D721Med (cell line): ENCODE measurements around the gene ELN.

ENCODE experiments used
- DNase-seq: peaks from one replicate; pipeline ENCODE4 v3.0.0; 2011; ENCODE audit warnings: low spot score; ENCODE audit not compliant: insufficient read length
- FAIRE-seq: peaks from 2 replicates; lab custom pipeline; 2011; peaks lifted over from hg19 to GRCh38; lab: Jason Lieb, UNC
- TF ChIP-seq, protein P1 (sequence below): IDR thresholded peaks from 2 replicates; pipeline ENCODE4 v1.5.1; 2012; ENCODE audit warnings: mild to moderate bottlenecking, control low read depth; ENCODE audit not compliant: insufficient read depth; ENCODE audit errors: missing control alignments

Gene ELN

GRCh38 chr7:74097937-74098614 is 70.1 kb downstream of the ELN start:
- TF ChIP-seq, protein P1, sequence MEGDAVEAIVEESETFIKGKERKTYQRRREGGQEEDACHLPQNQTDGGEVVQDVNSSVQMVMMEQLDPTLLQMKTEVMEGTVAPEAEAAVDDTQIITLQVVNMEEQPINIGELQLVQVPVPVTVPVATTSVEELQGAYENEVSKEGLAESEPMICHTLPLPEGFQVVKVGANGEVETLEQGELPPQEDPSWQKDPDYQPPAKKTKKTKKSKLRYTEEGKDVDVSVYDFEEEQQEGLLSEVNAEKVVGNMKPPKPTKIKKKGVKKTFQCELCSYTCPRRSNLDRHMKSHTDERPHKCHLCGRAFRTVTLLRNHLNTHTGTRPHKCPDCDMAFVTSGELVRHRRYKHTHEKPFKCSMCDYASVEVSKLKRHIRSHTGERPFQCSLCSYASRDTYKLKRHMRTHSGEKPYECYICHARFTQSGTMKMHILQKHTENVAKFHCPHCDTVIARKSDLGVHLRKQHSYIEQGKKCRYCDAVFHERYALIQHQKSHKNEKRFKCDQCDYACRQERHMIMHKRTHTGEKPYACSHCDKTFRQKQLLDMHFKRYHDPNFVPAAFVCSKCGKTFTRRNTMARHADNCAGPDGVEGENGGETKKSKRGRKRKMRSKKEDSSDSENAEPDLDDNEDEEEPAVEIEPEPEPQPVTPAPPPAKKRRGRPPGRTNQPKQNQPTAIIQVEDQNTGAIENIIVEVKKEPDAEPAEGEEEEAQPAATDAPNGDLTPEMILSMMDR, result no peak
- no peak for FAIRE-seq
- DNase-seq, result peak; percentile 53

DNA sequence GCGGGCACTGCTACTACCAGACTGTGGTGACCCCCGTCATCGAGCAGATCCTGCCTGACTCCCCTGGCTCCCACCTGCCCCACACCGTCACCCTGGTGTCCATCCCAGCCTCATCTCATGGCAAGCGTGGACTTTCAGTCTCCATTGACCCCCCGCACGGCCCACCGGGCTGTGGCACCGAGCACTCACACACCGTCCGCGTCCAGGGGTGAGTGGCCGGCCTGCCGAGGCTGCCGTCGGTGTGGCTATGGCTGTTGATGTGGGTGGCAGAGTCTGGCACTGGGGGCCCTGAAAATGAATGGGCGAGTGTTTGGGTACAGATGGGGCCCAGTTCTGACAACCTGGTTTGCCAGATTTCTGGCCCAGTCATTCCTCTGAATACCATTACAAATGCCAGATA is 71.1 kb downstream of the ELN start:
- no peak for DNase-seq
- TF ChIP-seq, protein P1, result no peak
- no peak for FAIRE-seq

DNA sequence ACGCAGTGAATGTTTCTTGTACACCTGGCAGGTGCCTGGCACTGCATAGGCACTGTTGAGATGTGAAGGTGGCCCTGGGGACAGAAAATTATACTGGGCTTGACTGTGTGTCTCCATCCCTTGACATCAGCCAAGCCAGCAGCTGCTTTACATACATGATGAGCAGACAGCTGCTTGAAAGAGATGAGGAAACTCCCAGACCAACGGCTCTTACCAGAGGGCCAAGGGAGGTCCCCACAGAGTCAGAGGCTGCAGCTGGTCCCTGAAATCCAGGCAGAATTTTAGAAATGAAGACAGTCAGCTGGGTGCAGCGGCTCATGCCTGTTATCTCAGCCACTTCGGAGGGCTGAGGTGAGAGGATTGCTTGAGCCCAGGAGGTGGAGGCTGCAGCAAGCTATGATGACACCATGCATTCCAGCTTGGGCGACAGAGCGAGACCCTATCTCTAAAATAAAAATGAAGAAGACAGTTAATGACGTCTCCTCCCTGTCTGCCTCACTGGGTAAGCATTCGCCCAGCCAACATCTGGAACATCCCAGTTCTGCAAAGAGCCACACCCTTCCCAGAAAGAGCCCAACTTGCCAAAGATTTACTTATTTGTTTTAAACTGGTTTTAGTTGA is 73.2 kb downstream of the ELN start:
- DNase-seq, result no peak
- no peak for FAIRE-seq
- TF ChIP-seq, protein P1, result no peak

DNA sequence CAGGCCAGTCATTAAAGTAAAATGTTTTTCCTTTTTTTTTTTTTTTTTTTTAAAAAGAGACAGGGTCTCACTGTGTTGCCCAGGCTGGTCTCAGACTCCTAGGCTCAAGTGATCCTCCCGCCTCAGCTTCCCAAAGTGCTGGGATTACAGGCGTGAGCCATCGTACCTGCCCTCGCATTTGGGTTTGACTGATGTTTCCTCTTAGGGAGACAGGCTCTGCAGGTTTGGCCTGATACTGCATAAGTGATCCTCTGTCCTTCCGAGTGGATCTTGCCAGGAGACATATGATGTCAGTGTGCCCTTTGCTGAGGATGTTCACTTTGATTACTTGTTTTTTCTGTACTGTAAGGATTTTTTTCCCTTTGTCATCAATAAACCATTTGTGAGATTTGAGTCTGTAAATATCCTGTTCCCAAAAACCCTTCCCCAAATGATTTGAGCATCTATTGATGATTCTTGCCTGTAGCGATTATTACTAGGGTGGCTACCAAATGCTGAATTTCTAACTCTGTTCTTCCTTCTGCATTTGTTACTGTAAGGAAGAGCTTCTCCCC is 75.3 kb downstream of the ELN start:
- FAIRE-seq, result no peak

GRCh38 chr7:74104702-74105101 is 76.7 kb downstream of the ELN start:
- FAIRE-seq (no peak), DNase-seq (no peak)
- TF ChIP-seq, protein P1, result no peak

More for the DNA sequence above, 75.3 kb downstream of the ELN start:
- DNase-seq, result no peak
- TF ChIP-seq, protein P1, result no peak

DNA sequence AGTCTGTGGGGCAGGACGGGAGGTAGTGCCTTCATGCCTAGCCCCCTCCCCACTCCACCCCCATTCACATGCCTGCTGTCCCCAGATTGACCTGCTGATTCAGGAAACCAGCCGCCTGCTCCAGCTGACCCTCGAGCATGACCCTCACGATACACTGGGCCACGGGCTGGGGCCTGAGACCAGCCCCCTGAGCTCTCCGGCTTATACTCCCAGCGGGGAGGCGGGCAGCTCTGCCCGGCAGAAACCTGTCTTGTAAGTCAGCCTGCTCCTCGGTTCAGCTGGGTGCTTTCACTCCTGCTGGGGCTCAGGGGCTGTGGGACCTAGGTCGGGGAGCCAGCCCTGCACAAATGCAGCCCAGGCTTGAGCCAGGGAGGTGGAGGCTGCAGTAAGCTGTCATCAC is 78.0 kb downstream of the ELN start:
- TF ChIP-seq, protein P1, result no peak
- FAIRE-seq (no peak), DNase-seq (no peak)

DNA sequence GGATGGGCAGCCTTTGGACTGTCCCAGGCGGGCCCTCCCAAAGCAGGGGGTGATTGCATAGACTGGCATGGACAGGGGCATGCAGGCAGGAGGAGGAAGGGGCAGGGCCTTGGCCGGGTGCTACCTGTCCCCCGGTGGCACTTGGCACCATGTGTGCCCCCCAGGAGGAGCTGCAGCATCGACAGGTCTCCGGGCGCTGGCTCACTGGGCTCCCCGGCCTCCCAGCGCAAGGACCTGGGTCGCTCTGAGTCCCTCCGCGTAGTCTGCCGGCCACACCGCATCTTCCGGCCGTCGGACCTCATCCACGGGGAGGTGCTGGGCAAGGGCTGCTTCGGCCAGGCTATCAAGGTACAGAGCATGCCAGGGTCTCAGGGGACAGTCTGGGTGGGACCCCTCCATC is 78.9 kb downstream of the ELN start:
- FAIRE-seq, result no peak
- TF ChIP-seq, protein P1, result no peak
- DNase-seq, result no peak
